WTC11 (cell line): ENCODE measurements around the gene HES2.

Experiments
- CBFB ChIP-seq: sonication (generic); formaldehyde crosslinking; IDR thresholded peaks from 2 replicates; pipeline ENCODE4 v1.8.1; 2022; ENCODE audit warnings: mild to moderate bottlenecking, low read depth, missing genetic modification reagents
- ETV6 ChIP-seq: sonication (generic); formaldehyde crosslinking; IDR thresholded peaks from 2 replicates; pipeline ENCODE4 v1.8.1; 2022; ENCODE audit warnings: mild to moderate bottlenecking, missing genetic modification reagents
- FOXP4 ChIP-seq: sonication (generic); formaldehyde crosslinking; IDR thresholded peaks from 2 replicates; pipeline ENCODE4 v1.8.0; 2022; ENCODE audit warnings: mild to moderate bottlenecking, missing genetic modification reagents
- NR2C2 ChIP-seq: sonication (generic); formaldehyde crosslinking; IDR thresholded peaks from 2 replicates; pipeline ENCODE4 v1.8.0; 2022; ENCODE audit warnings: mild to moderate bottlenecking, missing genetic modification reagents
- SMAD3 ChIP-seq: sonication (generic); formaldehyde crosslinking; IDR thresholded peaks from 2 replicates; pipeline ENCODE4 v1.8.0; 2022; ENCODE audit warnings: missing genetic modification reagents, mild to moderate bottlenecking, borderline replicate concordance
- SMAD4 ChIP-seq: sonication (generic); formaldehyde crosslinking; IDR thresholded peaks from 2 replicates; pipeline ENCODE4 v1.8.0; 2022; ENCODE audit warnings: mild to moderate bottlenecking, missing genetic modification reagents
- STAT6 ChIP-seq: sonication (generic); formaldehyde crosslinking; conservative IDR thresholded peaks from 2 replicates; pipeline ENCODE4 v1.8.1; 2023; ENCODE audit warnings: mild to moderate bottlenecking, low read depth, missing genetic modification reagents, moderate library complexity
- TCF7 ChIP-seq: sonication (generic); formaldehyde crosslinking; IDR thresholded peaks from 2 replicates; pipeline ENCODE4 v1.8.0; 2022; ENCODE audit warnings: mild to moderate bottlenecking, low read depth, missing genetic modification reagents, moderate library complexity
- TEAD4 ChIP-seq: sonication (generic); formaldehyde crosslinking; IDR thresholded peaks from 2 replicates; pipeline ENCODE4 v1.8.0; 2022; ENCODE audit warnings: mild to moderate bottlenecking, missing genetic modification reagents
- TF ChIP-seq, protein P1 (sequence below): fragments of 200-600 bp; IDR thresholded peaks from 2 replicates; pipeline ENCODE4 v1.8.0; 2022; ENCODE audit warnings: antibody characterized with exemption
- TF ChIP-seq, protein P2 (sequence below): sonication (generic); formaldehyde crosslinking; IDR thresholded peaks from 2 replicates; pipeline ENCODE4 v1.8.0; 2022; ENCODE audit warnings: mild to moderate bottlenecking, missing genetic modification reagents

DNA sequence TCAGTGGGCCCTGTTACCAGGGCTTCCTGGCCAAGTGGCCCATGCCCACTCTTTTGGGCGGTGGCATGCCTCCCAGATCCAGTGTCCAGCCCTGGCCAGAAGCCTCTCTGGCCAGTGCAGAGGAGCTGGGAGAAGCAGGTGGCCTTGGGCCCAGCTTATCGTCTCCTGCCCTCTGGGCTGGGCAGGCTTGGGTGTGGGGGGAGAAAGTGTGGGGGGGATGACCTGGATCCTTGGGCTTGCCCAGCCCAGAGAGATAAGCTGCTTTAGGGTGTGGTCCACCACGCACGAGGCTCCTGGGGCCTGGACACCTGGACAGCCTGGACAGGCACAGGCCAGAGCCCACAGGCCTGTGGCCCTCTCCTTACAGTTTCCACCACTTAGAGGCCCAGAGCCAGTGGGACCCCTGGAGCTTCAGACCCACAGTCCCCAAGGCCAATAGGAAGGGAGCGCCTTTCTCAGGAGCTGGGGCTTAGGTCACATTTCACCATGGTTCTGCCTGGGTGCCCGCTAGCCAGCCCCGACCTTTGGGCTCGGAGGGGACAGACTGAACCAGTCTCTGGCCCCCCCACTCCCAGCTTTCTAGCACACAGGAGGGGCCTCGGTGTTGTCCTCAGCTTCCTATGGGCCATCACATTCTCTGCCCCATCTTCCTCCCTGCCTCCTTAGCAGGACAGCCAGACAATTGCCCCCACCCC is 6.7 kb upstream of the HES2 start:
- TF ChIP-seq, protein P1, sequence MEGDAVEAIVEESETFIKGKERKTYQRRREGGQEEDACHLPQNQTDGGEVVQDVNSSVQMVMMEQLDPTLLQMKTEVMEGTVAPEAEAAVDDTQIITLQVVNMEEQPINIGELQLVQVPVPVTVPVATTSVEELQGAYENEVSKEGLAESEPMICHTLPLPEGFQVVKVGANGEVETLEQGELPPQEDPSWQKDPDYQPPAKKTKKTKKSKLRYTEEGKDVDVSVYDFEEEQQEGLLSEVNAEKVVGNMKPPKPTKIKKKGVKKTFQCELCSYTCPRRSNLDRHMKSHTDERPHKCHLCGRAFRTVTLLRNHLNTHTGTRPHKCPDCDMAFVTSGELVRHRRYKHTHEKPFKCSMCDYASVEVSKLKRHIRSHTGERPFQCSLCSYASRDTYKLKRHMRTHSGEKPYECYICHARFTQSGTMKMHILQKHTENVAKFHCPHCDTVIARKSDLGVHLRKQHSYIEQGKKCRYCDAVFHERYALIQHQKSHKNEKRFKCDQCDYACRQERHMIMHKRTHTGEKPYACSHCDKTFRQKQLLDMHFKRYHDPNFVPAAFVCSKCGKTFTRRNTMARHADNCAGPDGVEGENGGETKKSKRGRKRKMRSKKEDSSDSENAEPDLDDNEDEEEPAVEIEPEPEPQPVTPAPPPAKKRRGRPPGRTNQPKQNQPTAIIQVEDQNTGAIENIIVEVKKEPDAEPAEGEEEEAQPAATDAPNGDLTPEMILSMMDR, result no peak
- no peak for TF ChIP-seq STAT6
- no peak for TF ChIP-seq FOXP4 (CRISPR knock-in tag)
- no peak for TF ChIP-seq SMAD3 (CRISPR knock-in tag)
- no peak for TF ChIP-seq TEAD4 (CRISPR knock-in tag)
- TF ChIP-seq TCF7 (CRISPR knock-in tag), result no peak
- no peak for TF ChIP-seq ETV6 (CRISPR knock-in tag)
- no peak for TF ChIP-seq CBFB (CRISPR knock-in tag)
- TF ChIP-seq, protein P2, sequence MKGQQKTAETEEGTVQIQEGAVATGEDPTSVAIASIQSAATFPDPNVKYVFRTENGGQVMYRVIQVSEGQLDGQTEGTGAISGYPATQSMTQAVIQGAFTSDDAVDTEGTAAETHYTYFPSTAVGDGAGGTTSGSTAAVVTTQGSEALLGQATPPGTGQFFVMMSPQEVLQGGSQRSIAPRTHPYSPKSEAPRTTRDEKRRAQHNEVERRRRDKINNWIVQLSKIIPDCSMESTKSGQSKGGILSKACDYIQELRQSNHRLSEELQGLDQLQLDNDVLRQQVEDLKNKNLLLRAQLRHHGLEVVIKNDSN (CRISPR knock-in tag), result no peak
- no peak for TF ChIP-seq SMAD4 (CRISPR knock-in tag)
- TF ChIP-seq NR2C2, result no peak
